Mesodermal cell (in vitro differentiated cells): ENCODE results near the gene ARHGAP10.

Experiments used
- H3K27ac ChIP-seq: 2 replicates; pipeline ENCODE4 v1.7.0; 2013; ENCODE audit warnings: mild to moderate bottlenecking, low read depth, low read length, moderate library complexity; ENCODE audit not compliant: severe bottlenecking
- H3K36me3 ChIP-seq: 2 replicates; pipeline ENCODE4 v1.7.1; 2013; ENCODE audit warnings: mild to moderate bottlenecking, low read length, moderate library complexity; ENCODE audit not compliant: control insufficient read depth, insufficient read depth
- H3K4me1 ChIP-seq: one replicate; pipeline ENCODE4 v1.7.1; 2013; ENCODE audit warnings: mild to moderate bottlenecking, low read length; ENCODE audit not compliant: insufficient read depth, control insufficient read depth, poor library complexity, severe bottlenecking
- H3K4me3 ChIP-seq: 2 replicates; pipeline ENCODE4 v1.7.0; 2013; ENCODE audit warnings: low read length, control low read depth, mild to moderate bottlenecking; ENCODE audit not compliant: insufficient read depth, poor library complexity, severe bottlenecking; ENCODE audit errors: extremely low read depth
- H3K9me3 ChIP-seq: 2 replicates; pipeline ENCODE4 v1.7.1; 2013; ENCODE audit warnings: mild to moderate bottlenecking, low read length, moderate library complexity; ENCODE audit not compliant: control insufficient read depth
- WGBS, 2 experiments: methylation state at CpG; one replicate each; pipeline ENCODE4 v1.1.5; 2013; ENCODE audit warnings: missing lambda C conversion rate in 2 of 2; ENCODE audit not compliant: insufficient coverage in 2 of 2; 5-methylcytosine and 5-hydroxymethylcytosine counted together

The ARHGAP10 gene

DNA sequence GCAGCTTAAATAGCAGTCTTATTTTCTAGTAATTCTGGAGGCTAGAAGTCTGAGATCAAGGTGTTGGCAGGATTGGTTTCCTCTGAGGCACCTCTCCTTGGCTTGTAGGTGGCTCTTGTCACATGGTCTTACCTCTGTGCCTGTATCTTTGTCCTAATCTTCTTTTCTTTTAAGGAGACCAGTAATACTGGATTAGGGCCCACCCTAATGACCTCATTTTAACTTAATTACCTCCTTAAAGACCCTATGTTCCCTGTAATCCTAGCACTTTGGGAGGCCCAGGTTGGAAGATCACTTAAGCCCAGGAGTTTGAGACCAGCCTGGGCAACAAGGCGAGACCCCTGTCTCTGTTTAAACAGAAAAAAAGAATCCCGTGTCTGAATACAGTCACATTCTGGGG is 38.9 kb downstream of the ARHGAP10 start:
- 90 to 100% methylated on average over 1 to 2 of the region's 2 CpGs for WGBS, 2 experiments
- H3K27ac ChIP-seq = no peak overlapping the region

GRCh38 chr4:147772056-147772455 is 40.2 kb downstream of the ARHGAP10 start:
- Histone ChIP-seq H3K9me3 (no peaks in the 10 kb centered on the region), H3K4me3 (no peak overlapping the region), H3K27ac (peak overlapping the region; percentile 93), H3K36me3 (no peaks in the 10 kb centered on the region), H3K4me1 (peaks cover 53% of the 10 kb centered on the region)
- 100% methylated on average over 3 to 5 of the region's 8 CpGs for WGBS, 2 experiments

More for the DNA sequence above, 38.9 kb downstream of the ARHGAP10 start:
- H3K9me3 ChIP-seq = no peaks in the 10 kb centered on the region
- H3K4me3 ChIP-seq = no peak overlapping the region
- no peaks in the 10 kb centered on the region for H3K36me3 ChIP-seq
- peaks cover 44% of the 10 kb centered on the region for H3K4me1 ChIP-seq

DNA sequence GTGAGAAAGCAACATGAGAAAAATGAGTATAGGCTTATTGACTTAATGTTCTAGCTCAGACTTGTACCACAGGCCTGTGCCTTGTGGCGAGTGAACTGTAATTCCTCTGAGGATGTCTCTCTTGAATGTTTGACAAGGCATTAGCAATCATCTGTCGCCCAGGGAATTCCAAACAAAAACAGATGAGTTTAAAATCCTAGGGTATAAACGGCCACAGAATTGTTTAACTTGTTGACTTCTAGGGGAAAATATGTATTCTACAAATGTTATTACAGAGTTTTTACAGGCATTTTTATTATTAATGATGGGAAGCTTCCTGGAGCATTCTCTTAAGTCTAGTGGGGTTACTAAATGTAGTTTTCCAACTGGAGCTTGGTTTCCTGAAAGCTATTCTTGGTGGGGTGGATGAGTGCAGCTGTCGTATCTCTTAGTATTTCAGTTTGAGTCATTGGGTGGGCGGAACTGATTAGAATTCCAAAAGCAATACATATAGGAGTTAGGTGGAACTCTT is 40.6 kb downstream of the ARHGAP10 start:
- Histone ChIP-seq H3K9me3 (no peaks in the 10 kb centered on the region), H3K27ac (peak overlapping the region; percentile 93), H3K4me3 (no peak overlapping the region), H3K4me1 (peaks cover 55% of the 10 kb centered on the region), H3K36me3 (no peaks in the 10 kb centered on the region)
- 65 to 78% methylated on average over 3 of the region's 5 CpGs for WGBS, 2 experiments

DNA sequence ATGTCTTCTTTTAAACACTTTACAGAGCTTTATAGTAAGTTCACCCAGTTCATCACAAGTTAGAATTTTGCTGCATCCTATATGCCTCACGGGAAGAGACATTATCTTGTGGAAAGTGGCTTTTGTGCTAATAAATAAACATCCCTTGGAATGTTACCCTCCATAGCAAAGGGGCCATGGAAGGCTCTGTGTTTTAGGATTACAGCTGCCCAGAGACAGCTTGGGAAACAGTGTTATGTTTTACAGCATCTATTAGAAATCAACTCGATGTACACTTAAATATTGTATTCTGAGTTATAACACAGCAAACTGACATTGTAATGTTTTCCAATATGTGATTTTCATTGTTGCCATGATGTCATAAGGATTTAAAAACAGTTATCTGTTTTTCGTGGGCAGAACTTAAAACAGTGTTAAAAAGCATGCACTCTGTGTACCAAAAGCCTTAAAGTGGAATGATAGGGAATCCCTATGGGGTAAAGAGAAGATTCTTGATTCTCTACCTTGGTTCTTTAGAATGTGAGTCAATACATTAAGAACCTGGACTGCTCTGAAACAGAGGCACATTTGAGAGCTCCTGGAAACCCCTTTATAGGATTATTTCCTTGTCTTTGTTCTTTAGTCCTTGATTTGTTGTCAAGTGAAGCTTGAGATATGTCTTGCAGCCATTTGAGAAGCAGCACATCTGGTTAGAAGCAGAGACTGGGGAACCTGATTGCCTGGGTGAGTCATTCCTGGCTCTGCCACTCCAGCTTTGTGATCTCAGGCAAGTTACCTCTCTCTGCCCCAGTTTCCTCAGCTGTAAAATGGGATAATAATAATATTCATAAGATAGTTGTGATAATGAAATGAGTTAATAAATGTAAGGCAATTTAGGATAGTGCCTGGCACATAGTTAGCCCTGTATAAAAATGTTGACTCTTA is 41.6 kb downstream of the ARHGAP10 start:
- Histone ChIP-seq H3K4me1 (peaks cover 60% of the 10 kb centered on the region), H3K9me3 (no peaks in the 10 kb centered on the region), H3K36me3 (no peaks in the 10 kb centered on the region), H3K4me3 (no peak overlapping the region), H3K27ac (peak overlapping the region; percentile 93)
- 85% methylated on average over 1 of the region's 3 CpGs; no CpG with 5 or more reads in 1 of the 2 experiments for WGBS, 2 experiments

DNA sequence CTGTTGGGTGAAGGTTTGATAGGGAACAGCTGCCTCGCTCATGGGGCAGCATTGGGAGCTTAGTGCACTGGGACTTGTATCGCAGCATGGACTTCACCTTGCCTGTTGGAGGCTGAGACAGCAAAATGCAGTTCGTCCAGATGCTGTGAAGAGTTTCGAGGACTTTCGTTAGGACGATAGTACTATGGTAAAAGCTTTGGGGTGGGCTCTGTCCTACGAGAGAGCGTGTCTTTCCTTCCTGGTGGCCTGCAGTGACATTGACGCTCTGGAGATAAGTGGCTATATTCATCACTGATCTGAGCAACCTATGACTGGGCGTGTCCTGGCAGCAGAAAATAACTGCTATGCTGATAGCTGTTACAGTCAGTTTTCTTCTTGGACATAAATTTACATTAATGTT is 44.8 kb downstream of the ARHGAP10 start:
- Histone ChIP-seq H3K27ac (no peak overlapping the region), H3K9me3 (no peaks in the 10 kb centered on the region), H3K36me3 (no peaks in the 10 kb centered on the region), H3K4me1 (peaks cover 53% of the 10 kb centered on the region), H3K4me3 (no peak overlapping the region)
- 95 to 99% methylated on average over 8 to 9 of the region's 10 CpGs for WGBS, 2 experiments

GRCh38 chr4:147777456-147778091 is 45.7 kb downstream of the ARHGAP10 start:
- Histone ChIP-seq H3K27ac (no peak overlapping the region), H3K4me3 (no peak overlapping the region), H3K36me3 (no peaks in the 10 kb centered on the region), H3K4me1 (peaks cover 48% of the 10 kb centered on the region), H3K9me3 (no peaks in the 10 kb centered on the region)
- 87 to 89% methylated on average over 5 of the region's 5 CpGs for WGBS, 2 experiments

DNA sequence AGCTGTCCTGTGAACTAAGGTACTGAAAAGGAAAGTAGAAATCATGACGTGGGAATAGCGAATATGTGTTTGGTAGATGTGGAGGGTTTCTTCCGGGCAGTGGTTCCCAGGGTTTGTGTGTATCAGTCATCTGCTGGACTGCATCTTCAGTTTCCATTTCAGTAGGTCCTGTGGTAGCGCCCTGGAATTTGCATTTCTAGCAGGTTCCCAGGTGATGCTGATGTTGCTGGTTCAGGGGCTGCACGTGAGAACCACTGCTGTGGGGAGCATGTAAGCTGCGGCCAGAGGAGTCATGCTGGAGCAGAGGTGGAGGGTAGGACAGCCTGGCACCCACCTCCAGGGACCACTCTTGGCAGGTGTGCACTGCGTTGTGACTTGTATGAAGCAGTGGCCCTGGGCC is 47.1 kb downstream of the ARHGAP10 start:
- WGBS, 2 experiments = 91 to 93% methylated on average over 7 of the region's 7 CpGs
- H3K27ac ChIP-seq = no peak overlapping the region
- H3K4me1 ChIP-seq = peaks cover 41% of the 10 kb centered on the region
- H3K36me3 ChIP-seq = no peaks in the 10 kb centered on the region
- no peak overlapping the region for H3K4me3 ChIP-seq
- H3K9me3 ChIP-seq = no peaks in the 10 kb centered on the region

DNA sequence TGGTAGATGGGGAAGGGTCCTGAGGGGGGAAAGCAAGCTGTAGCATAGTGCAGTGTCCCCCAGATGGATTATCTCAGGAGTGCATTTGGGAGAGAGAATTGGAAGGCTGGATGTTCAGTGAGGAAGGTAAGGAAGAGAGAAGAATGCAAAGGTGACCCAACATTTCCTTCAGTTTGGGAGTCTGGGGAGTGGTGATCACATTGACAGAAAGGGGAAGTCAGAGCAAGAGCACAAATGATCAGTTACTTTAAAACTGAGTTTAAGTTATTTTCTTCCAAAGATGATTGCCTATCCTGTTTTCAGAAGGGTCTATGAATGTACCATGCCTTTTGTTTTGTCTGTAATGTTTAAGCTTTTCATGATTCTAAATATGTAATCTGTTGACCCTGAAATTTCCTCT is 47.6 kb downstream of the ARHGAP10 start:
- Histone ChIP-seq H3K27ac (no peak overlapping the region), H3K4me1 (peaks cover 36% of the 10 kb centered on the region), H3K36me3 (no peaks in the 10 kb centered on the region), H3K4me3 (no peak overlapping the region), H3K9me3 (no peaks in the 10 kb centered on the region)

GRCh38 chr4:147780137-147780777 is 48.4 kb downstream of the ARHGAP10 start:
- WGBS, 2 experiments = 87% methylated on average over 3 to 4 of the region's 7 CpGs
- no peaks in the 10 kb centered on the region for H3K36me3 ChIP-seq
- no peak overlapping the region for H3K27ac ChIP-seq
- no peak overlapping the region for H3K4me3 ChIP-seq
- no peaks in the 10 kb centered on the region for H3K9me3 ChIP-seq
- peaks cover 31% of the 10 kb centered on the region for H3K4me1 ChIP-seq

DNA sequence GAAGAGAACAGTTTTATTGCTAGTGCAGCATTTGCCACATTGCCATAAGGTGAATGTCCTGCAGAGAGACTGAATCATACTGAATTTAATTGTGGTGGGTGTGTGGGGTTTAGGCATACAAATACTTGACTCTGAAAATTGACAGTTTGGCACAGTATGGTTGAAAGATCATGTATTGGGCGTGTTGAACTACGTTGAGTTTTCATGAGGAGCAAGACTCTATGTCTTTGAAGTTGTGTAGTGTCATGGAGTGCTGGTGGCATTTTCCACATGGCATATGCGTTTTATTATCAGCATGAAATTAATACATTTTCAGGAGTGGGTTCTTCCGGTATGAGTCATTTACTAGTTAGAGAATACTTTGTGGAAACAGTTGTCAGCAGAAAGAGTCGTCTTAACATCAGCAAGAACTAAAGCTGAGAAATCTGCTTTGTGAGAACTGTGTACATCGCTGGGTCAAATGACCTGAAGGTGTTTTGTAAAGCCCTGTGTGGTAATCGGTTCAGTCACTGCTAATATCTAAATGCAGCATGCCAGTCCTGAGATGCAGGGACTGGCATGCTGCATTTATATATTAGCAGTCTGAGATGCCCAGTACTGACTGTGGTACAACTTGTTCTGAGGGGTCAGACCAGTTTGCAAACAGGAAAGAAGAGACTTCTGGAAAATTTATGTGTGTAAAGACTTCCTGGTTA is 50.3 kb downstream of the ARHGAP10 start:
- no peaks in the 10 kb centered on the region for H3K36me3 ChIP-seq
- H3K4me1 ChIP-seq = peaks cover 36% of the 10 kb centered on the region
- H3K4me3 ChIP-seq = no peak overlapping the region
- peak overlapping the region; percentile 33 for H3K27ac ChIP-seq
- H3K9me3 ChIP-seq = no peaks in the 10 kb centered on the region
- 85 to 91% methylated on average over 6 of the region's 7 CpGs for WGBS, 2 experiments
